RKO (cell line): Measurements from ENCODE around the gene STOX2.
"Not testable (repeated sequence)": the region's sequence is repeated elsewhere in the genome, so short reads cannot be mapped to it uniquely, and the experiment has no call there.

Experiments
- DNase-seq: peaks from one replicate; pipeline ENCODE4 v3.0.0-alpha.2; 2016; ENCODE audit warnings: low spot score

The STOX2 gene

GRCh38 chr4:183936574-183937345 is 31.7 kb downstream of the STOX2 start:
- no peak for DNase-seq

- no peak for DNase-seq
Observed at GRCh38 chr4:183940864-183941263, 35.8 kb downstream of the STOX2 start.

- no peak for DNase-seq
Observed at GRCh38 chr4:183941964-183942363, 36.9 kb downstream of the STOX2 start.

GRCh38 chr4:183945741-183946140 is 40.6 kb downstream of the STOX2 start:
- no peak for DNase-seq

DNA sequence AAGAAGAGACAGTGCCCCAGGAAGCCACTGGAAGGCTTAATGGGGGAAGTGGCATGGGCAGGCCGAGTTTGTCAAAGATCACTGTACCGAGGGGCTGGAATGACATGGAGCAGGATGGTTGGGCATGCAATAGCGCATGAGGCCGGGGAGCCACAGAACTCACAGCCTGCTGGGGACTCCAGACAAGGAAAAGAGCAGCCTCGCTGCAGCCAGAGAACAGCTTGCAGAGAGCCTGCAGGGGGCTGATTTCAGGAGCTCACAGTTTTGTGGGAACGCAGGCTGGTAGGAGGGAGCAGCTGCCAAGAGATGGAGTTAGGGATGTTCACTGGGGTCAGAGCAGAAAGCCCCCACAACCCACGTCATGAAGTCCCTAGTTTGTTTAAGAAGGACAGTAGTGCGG is 45.4 kb downstream of the STOX2 start:
- no peak for DNase-seq

GRCh38 chr4:183952652-183953051 is 47.5 kb downstream of the STOX2 start:
- not testable (repeated sequence) for DNase-seq

- DNase-seq: no peak
Observed at GRCh38 chr4:183959319-183960045, 54.4 kb downstream of the STOX2 start.

- DNase-seq: peak; percentile 11
Observed at GRCh38 chr4:183960046-183960420, 54.9 kb downstream of the STOX2 start.

- DNase-seq: no peak
Observed at GRCh38 chr4:183960962-183961541, 55.9 kb downstream of the STOX2 start.

DNA sequence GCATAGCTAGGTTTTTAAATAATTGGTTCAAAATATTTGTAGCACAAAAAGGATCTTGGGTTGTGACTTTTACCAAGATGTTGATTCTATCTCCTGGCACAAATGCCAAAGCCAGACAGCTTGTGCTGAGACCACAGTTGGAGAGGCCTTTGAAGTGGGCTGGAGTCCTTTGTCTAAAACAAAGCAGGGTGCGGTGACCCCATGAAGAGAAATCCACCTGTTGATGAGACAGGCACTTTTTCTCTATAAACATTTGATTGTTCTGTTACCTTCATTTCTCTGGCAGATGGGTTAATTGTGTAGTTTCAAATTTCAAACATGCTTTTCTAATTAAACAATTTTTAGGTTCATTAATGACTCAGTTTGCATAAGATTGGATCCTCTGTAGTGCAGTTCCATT is 56.7 kb downstream of the STOX2 start:
- DNase-seq: no peak

- DNase-seq: no peak
Observed at GRCh38 chr4:183962419-183962818, 57.3 kb downstream of the STOX2 start.

DNA sequence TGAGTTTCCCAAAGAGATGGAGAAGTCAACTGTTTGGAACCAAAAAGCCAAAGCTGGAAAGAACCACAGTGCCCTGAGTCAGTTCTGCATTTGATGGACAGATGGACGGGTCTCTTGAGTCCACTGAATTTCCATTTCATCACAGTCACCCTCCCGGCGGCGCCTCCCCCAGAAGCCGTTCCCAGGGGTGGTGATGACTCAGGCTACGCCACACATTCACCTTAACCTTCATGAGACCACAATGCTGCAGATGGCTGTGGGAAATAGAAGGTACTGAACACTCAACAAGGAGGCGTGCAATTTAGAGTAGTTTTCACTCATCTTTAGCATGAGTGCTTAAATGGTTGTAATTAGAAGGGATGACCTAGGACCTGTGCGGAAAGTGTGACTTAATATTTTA is 61.3 kb downstream of the STOX2 start:
- DNase-seq: no peak

DNA sequence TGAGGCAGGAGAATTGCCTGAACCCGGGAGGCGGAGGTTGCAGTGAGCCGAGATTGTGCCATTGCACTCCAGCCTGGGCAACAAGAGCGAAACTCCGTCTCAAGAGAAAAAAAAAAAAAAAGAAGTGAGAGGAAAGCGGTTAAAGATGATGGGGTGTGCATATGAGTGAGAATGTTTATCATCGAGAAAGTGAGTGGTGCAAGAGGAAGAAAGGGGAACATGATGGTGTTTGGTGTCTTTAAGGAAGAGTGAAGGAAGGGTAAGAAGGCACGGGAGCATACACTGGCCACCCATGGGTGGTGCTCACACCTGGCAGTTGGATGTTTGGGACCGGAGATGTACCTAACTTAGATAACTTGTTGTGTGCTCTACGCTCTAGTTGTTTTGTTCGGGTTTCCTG is 62.2 kb downstream of the STOX2 start:
- no peak for DNase-seq

GRCh38 chr4:183968502-183968901 is 63.4 kb downstream of the STOX2 start:
- DNase-seq: no peak

- DNase-seq: no peak
Observed at GRCh38 chr4:183968931-183969330, 63.8 kb downstream of the STOX2 start.

DNA sequence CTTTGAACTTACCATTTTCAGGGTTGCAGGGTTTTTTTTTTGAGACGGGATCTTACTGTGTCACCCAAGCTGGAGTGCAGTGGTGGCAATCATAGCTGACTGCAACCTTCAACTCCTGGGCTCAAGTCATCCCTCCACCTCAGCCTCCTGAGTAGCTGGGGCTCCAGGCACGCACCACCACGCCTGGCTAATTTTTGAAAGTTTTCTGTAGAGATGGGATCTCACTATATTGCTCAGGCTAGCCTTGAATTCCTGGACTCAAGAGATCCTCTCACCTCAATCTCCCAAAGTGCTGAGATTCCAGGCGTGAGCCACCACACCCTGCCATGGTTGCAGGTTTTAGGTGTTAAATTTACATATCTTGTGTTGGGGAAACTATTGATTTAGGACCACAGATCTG is 64.5 kb downstream of the STOX2 start:
- DNase-seq: no peak

DNA sequence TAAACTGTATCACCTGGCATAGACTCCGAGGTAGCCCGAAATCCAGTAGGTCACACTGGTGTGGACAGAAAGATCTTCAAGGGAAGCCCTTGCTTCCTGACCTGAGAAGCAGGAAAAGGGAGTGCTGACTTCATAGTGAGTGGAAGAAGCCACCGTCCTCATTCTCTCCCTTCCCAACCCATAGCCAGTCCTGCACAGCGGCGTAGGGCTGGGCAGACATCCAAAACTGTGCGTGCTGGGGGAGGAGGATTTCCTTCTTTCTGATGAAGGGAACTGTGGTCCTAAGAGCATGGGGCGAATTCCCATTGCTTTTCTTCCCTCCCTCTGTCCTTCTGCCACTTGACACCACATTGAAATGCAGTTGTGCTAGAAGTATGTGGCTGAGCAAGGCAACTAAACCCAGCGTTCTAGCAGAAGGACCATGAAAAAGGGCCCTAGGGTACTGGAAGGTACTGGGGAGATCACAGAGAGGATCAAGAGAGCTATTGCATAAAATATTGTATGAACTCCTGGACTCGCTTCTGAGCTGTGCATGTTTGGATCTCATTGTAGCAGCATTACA is 66.9 kb downstream of the STOX2 start:
- no peak for DNase-seq

DNA sequence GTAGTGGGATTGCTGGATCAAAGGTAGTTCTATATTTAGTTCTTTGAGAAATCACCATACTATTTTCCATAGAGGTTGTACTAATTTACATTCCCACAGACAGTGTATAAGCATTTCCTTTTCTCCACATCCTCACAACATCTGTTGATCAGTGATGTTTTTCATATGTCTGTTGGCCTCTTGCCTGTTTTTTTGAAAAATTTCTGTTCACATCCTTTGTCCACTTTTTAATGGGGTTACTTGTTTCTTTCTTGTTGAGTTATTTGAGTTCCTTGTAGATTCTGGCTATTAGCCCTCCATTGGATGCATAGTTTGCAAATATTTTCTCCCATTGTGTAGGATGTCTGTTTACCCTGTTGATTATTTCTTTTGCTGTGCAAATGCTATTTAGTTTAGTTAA is 72.6 kb downstream of the STOX2 start:
- no peak for DNase-seq

DNA sequence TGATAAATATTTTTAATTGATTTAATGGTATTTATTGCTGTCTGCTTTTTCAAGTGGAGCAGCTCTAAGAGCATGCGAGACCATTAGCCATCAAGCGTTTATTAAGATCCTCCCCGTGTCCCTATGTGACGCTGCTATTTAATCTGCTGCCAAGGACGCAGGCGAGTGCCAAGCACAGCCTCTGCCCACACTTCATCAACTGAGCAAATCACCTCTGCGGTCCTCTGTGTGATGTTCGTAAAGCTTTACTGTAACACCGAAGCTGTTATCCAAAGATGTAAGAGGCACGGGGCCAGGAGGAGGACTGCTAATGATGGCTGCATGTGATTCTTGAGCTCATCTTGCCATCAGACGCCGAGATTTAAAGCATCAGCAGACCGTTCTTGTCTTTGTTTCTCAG is 79.5 kb downstream of the STOX2 start:
- no peak for DNase-seq

GRCh38 chr4:183985786-183986185 is 80.7 kb downstream of the STOX2 start:
- DNase-seq: no peak

GRCh38 chr4:183986291-183986970 is 81.3 kb downstream of the STOX2 start:
- DNase-seq: no peak
